Upper lobe of left lung (tissue), 6 donors: ENCODE measurements around the gene GRID1. TPM values are rescaled to one million over a fixed set of nuclear protein-coding genes. Genes with fewer than 3 reads are reported as not detected.
A peak's percentile ranks its signal among the peaks of the same experiment; 100 is the strongest.

Experiments
- ATAC-seq, 2 donors: fragments of 200-7000 bp; cut with Tn5 transposase; one replicate each; pipeline ENCODE4 v1.9.1; 2022; ENCODE audit warnings: mild to moderate bottlenecking in 2 of 2, moderate library complexity in 2 of 2; ENCODE audit not compliant: low FRiP score in 2 of 2
- DNase-seq, 2 donors: peaks; one replicate each; pipeline ENCODE4 v3.0.0-alpha.2; 2019 to 2020
- H3K27ac ChIP-seq, 4 donors: fragments of 200-600 bp; sonication (generic); one replicate each; pipeline ENCODE4 v1.5.1; 2016 to 2019
- H3K27me3 ChIP-seq, 4 donors: fragments of 200-600 bp; sonication (generic); one replicate each; pipeline ENCODE4 v1.5.1; 2017 to 2019
- H3K36me3 ChIP-seq, 4 donors: fragments of 200-600 bp; sonication (generic); one replicate each; pipeline ENCODE4 v1.5.1; 2016 to 2019
- H3K4me1 ChIP-seq, 4 donors: fragments of 200-600 bp; sonication (generic); one replicate each; pipeline ENCODE4 v1.5.1; 2018 to 2019
- H3K4me3 ChIP-seq, 4 donors: fragments of 200-600 bp; sonication (generic); one replicate each; pipeline ENCODE4 v1.5.1; 2017 to 2019; ENCODE audit warnings: mild to moderate bottlenecking in 2 of 4, moderate library complexity in 1 of 4
- H3K9me3 ChIP-seq, 4 donors: fragments of 200-600 bp; sonication (generic); one replicate each; pipeline ENCODE4 v1.5.1; 2018 to 2019
- EP300 ChIP-seq, 4 donors: sonication (generic); formaldehyde crosslinking; IDR thresholded peaks; one replicate each; pipeline ENCODE4 v1.5.1; 2017; ENCODE audit warnings: antibody characterized with exemption in 4 of 4, control low read depth in 2 of 4
- POLR2A ChIP-seq, 4 donors: fragments of 450-650 bp; IDR thresholded peaks; one replicate each; pipeline ENCODE4 v1.5.1; 2016 to 2017; ENCODE audit warnings: antibody characterized with exemption in 4 of 4, mild to moderate bottlenecking in 2 of 4
- POLR2AphosphoS5 ChIP-seq, 2 donors: sonication (generic); formaldehyde crosslinking; IDR thresholded peaks; one replicate each; pipeline ENCODE4 v1.5.1; 2017; ENCODE audit warnings: antibody characterized with exemption in 2 of 2
- WGBS, 2 donors: methylation state at CpG; one replicate each; pipeline ENCODE4 v1.1.5; 2017 to 2018; 5-methylcytosine and 5-hydroxymethylcytosine counted together
- total RNA-seq, 6 donors: library from RNA; depleted of rRNA in 4 of 6; stranded (reverse); fragments of >200 nt in 4 of 6; gene quantifications; one replicate each; pipeline versions ENCODE4 v1.1.0 to v1.2.1, GENCODE V29; 2016 to 2021
- TF ChIP-seq, protein P1 (sequence below), 6 experiments: fragments of 450-650 bp in 4 of 6; fragments of 200-600 bp in 2 of 6; sonication (generic) in 2 of 6; IDR thresholded peaks; one replicate each; pipeline ENCODE4 v1.5.1; 2016 to 2019; ENCODE audit warnings: antibody characterized with exemption in 6 of 6
- donor health status: DM: no; HTN: no; CAD: no; lungs with moderate emphysema.
- donor health status: DM: no; HTN: yes; CAD: no; lungs with severe emphysema.

Gene GRID1
- total RNA-seq, 6 donors from 2014 or later, result 1.5 to 5.2 (median 3.2) TPM

- H3K9me3 ChIP-seq, result peaks cover 0 to 14% (median 6%) of the 10 kb centered on the region in 4 donors
- DNase-seq (no peak), ATAC-seq (no peak)
- no peak overlapping the region for H3K27ac ChIP-seq
- no peaks in the 10 kb centered on the region for H3K4me1 ChIP-seq
- H3K27me3 ChIP-seq, result no peaks in the 10 kb centered on the region
- TF ChIP-seq, protein P1, sequence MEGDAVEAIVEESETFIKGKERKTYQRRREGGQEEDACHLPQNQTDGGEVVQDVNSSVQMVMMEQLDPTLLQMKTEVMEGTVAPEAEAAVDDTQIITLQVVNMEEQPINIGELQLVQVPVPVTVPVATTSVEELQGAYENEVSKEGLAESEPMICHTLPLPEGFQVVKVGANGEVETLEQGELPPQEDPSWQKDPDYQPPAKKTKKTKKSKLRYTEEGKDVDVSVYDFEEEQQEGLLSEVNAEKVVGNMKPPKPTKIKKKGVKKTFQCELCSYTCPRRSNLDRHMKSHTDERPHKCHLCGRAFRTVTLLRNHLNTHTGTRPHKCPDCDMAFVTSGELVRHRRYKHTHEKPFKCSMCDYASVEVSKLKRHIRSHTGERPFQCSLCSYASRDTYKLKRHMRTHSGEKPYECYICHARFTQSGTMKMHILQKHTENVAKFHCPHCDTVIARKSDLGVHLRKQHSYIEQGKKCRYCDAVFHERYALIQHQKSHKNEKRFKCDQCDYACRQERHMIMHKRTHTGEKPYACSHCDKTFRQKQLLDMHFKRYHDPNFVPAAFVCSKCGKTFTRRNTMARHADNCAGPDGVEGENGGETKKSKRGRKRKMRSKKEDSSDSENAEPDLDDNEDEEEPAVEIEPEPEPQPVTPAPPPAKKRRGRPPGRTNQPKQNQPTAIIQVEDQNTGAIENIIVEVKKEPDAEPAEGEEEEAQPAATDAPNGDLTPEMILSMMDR (IDR thresholded peaks at IDR 0.05), result no peak
- TF ChIP-seq EP300 (IDR thresholded peaks at IDR 0.05) (no peak), POLR2AphosphoS5 (IDR thresholded peaks at IDR 0.05) (no peak), POLR2A (IDR thresholded peaks at IDR 0.05) (no peak)
- H3K4me3 ChIP-seq, result no peak overlapping the region
- 86 to 100% methylated on average over 1 of the region's 1 CpG for WGBS, 2 donors
- no peaks in the 10 kb centered on the region for H3K36me3 ChIP-seq
These were observed 698.1 kb downstream of the GRID1 start for GRCh38 chr10:85668522-85668921.

- ATAC-seq (peak in 1 of 2 donors; percentile 35), DNase-seq (no peak)
- H3K9me3 ChIP-seq, result peaks cover 0 to 10% (median 4%) of the 10 kb centered on the region in 4 donors
- H3K4me3 ChIP-seq, result no peak overlapping the region
- TF ChIP-seq POLR2AphosphoS5 (IDR thresholded peaks at IDR 0.05) (no peak), EP300 (IDR thresholded peaks at IDR 0.05) (no peak), POLR2A (IDR thresholded peaks at IDR 0.05) (no peak)
- TF ChIP-seq, protein P1 (IDR thresholded peaks at IDR 0.05), result no peak
- 47 to 51% methylated on average over 2 to 5 of the region's 5 CpGs for WGBS, 2 donors
- no peaks in the 10 kb centered on the region for H3K4me1 ChIP-seq
- no peaks in the 10 kb centered on the region for H3K27me3 ChIP-seq
- no peak overlapping the region for H3K27ac ChIP-seq
- H3K36me3 ChIP-seq, result no peaks in the 10 kb centered on the region
These were observed 698.9 kb downstream of the GRID1 start for GRCh38 chr10:85667638-85668233.

- Histone ChIP-seq H3K4me3 (no peak overlapping the region), H3K27me3 (no peaks in the 10 kb centered on the region), H3K27ac (no peak overlapping the region), H3K4me1 (no peaks in the 10 kb centered on the region), H3K36me3 (no peaks in the 10 kb centered on the region), H3K9me3 (peaks cover 0 to 3% (median under 1%) of the 10 kb centered on the region in 4 donors)
- WGBS, 2 donors, result 78 to 84% methylated on average over 6 of the region's 6 CpGs
- TF ChIP-seq, protein P1 (IDR thresholded peaks at IDR 0.05), result no peak
- TF ChIP-seq POLR2A (IDR thresholded peaks at IDR 0.05) (no peak), POLR2AphosphoS5 (IDR thresholded peaks at IDR 0.05) (no peak), EP300 (IDR thresholded peaks at IDR 0.05) (no peak)
- ATAC-seq, result no peak
- DNase-seq, result no peak
These were observed 699.6 kb downstream of the GRID1 start for GRCh38 chr10:85666987-85667386.

- DNase-seq, result no peak
- no peak overlapping the region for H3K27ac ChIP-seq
- H3K27me3 ChIP-seq, result no peaks in the 10 kb centered on the region
- 67 to 77% methylated on average over 2 of the region's 2 CpGs for WGBS, 2 donors
- no peaks in the 10 kb centered on the region for H3K9me3 ChIP-seq
- no peak for ATAC-seq
- no peaks in the 10 kb centered on the region for H3K4me1 ChIP-seq
- no peak overlapping the region for H3K4me3 ChIP-seq
- TF ChIP-seq POLR2A (IDR thresholded peaks at IDR 0.05), result no peak
- TF ChIP-seq, protein P1 (IDR thresholded peaks at IDR 0.05), result no peak
- TF ChIP-seq POLR2AphosphoS5 (IDR thresholded peaks at IDR 0.05), result no peak
- no peak for TF ChIP-seq EP300 (IDR thresholded peaks at IDR 0.05)
- no peaks in the 10 kb centered on the region for H3K36me3 ChIP-seq
These were observed 700.5 kb downstream of the GRID1 start for GRCh38 chr10:85666102-85666501.

- WGBS, 2 donors, result 58 to 72% methylated on average over 6 of the region's 6 CpGs
- Histone ChIP-seq H3K27ac (no peak overlapping the region), H3K36me3 (no peaks in the 10 kb centered on the region), H3K4me3 (no peak overlapping the region), H3K27me3 (no peaks in the 10 kb centered on the region), H3K9me3 (no peaks in the 10 kb centered on the region), H3K4me1 (no peaks in the 10 kb centered on the region)
- ATAC-seq (no peak), DNase-seq (no peak)
- TF ChIP-seq, protein P1 (IDR thresholded peaks at IDR 0.05), result no peak
- TF ChIP-seq EP300 (IDR thresholded peaks at IDR 0.05), result no peak
- TF ChIP-seq POLR2A (IDR thresholded peaks at IDR 0.05), result no peak
- TF ChIP-seq POLR2AphosphoS5 (IDR thresholded peaks at IDR 0.05), result no peak
These were observed 700.9 kb downstream of the GRID1 start for GRCh38 chr10:85665681-85666080.
